ENCODE results near the gene DEPP1.

GRCh38 chr10:44946205-44946604 lies 32.4 kb downstream of the DEPP1 start:
- TF ChIP-seq CTCF (IDR thresholded peaks at IDR 0.05; ENCODE audit: insufficient read depth, low read length) (no peak), POLR2AphosphoS5 (IDR thresholded peaks at IDR 0.05; ENCODE audit: low read depth) (no peak)

Measured in HL-60 (cell line).